SK-N-SH (cell line): ENCODE measurements around the gene EXOC6. TPM values are rescaled to one million over a fixed set of nuclear protein-coding genes. Genes with fewer than 3 reads are reported as not detected.

Experiments
- CTCF ChIA-PET: fragments of 300-600, 350-600 bp; formaldehyde crosslinking; extraction: SDS; loops from one replicate; lab custom pipeline; 2021; lab: Yijun Ruan, JAX
- POLR2A ChIA-PET: fragments of 350-600 bp; sonication (Branson Sonifier 250); formaldehyde crosslinking; extraction: SDS; loops from one replicate; lab custom pipeline; 2020; ENCODE audit warnings: antibody characterized with exemption, inconsistent platforms; lab: Yijun Ruan, JAX
- DNase-seq: peaks from one replicate; pipeline ENCODE4 v3.0.0; 2012
- H2AFZ ChIP-seq: fragments of 200-600 bp; sonication (generic); 2 replicates; pipeline ENCODE4 v1.8.1; 2016; ENCODE audit warnings: antibody characterized with exemption, mild to moderate bottlenecking, low read depth
- H3F3A ChIP-seq: fragments of 200-600 bp; sonication (generic); replicated peaks from 2 replicates; pipeline ENCODE3; 2016; ENCODE audit warnings: antibody characterized with exemption, mild to moderate bottlenecking; ENCODE audit not compliant: insufficient read depth
- H3K27ac ChIP-seq, 2 experiments: fragments of 200-500 bp in 1 of 2; fragments of 200-600 bp in 1 of 2; sonication (Bioruptor generic) in 1 of 2; sonication (generic), shearing (Covaris generic) in 1 of 2; 2 replicates each; pipeline versions ENCODE4 v1.5.1 to v1.6.1; 2014 to 2016; ENCODE audit warnings: low read depth in 2 of 2, inconsistent platforms in 1 of 2, low read length in 1 of 2, mild to moderate bottlenecking in 1 of 2, mixed read lengths in 1 of 2
- H3K27me3 ChIP-seq: fragments of 200-600 bp; sonication (generic), shearing (Covaris generic); 2 replicates; pipeline ENCODE4 v1.6.1; 2016; ENCODE audit warnings: mixed run types; ENCODE audit not compliant: insufficient read depth
- H3K36me3 ChIP-seq, 2 experiments: fragments of 200-500 bp in 1 of 2; fragments of 200-600 bp in 1 of 2; sonication (Bioruptor generic) in 1 of 2; sonication (generic) in 1 of 2; replicated peaks in 1 of 2; 2 replicates each; pipeline versions ENCODE3 to v1.5.1; 2014 to 2016; ENCODE audit warnings: low read length in 1 of 2, mild to moderate bottlenecking in 1 of 2; ENCODE audit not compliant: insufficient read depth in 2 of 2, control insufficient read depth in 1 of 2
- H3K4me1 ChIP-seq, 2 experiments: fragments of 200-500 bp in 1 of 2; fragments of 200-600 bp in 1 of 2; sonication (Bioruptor generic) in 1 of 2; sonication (generic), shearing (Covaris generic) in 1 of 2; 2 replicates each; pipeline versions ENCODE4 v1.5.1 to v1.6.1; 2014 to 2016; ENCODE audit warnings: low read depth in 1 of 2, low read length in 1 of 2, mixed run types in 1 of 2; ENCODE audit not compliant: insufficient read depth in 2 of 2, control insufficient read depth in 1 of 2
- H3K4me2 ChIP-seq: fragments of 200-600 bp; sonication (generic), shearing (Covaris generic); 2 replicates; pipeline ENCODE4 v1.6.1; 2017; ENCODE audit warnings: mixed run types
- H3K4me3 ChIP-seq, 2 experiments: fragments of 200-500 bp in 1 of 2; fragments of 200-600 bp in 1 of 2; sonication (Bioruptor generic) in 1 of 2; sonication (generic), shearing (Covaris generic) in 1 of 2; 2 replicates each; pipeline versions ENCODE4 v1.5.1 to v1.8.1; 2014 to 2016; ENCODE audit warnings: low read depth in 2 of 2, inconsistent platforms in 1 of 2, low read length in 1 of 2, mild to moderate bottlenecking in 1 of 2, mixed read lengths in 1 of 2, moderate library complexity in 1 of 2
- H3K79me2 ChIP-seq: fragments of 200-600 bp; sonication (generic); 2 replicates; pipeline ENCODE4 v1.8.1; 2017; ENCODE audit warnings: mild to moderate bottlenecking; ENCODE audit not compliant: insufficient read depth
- H3K9ac ChIP-seq: fragments of 200-600 bp; sonication (generic); 2 replicates; pipeline ENCODE4 v1.6.1; 2017; ENCODE audit warnings: mixed run types
- H3K9me2 ChIP-seq: fragments of 200-600 bp; sonication (generic); 2 replicates; pipeline ENCODE4 v1.6.1; 2017; ENCODE audit warnings: mixed run types
- H3K9me3 ChIP-seq: fragments of 200-600 bp; sonication (generic); 2 replicates; pipeline ENCODE4 v1.6.1; 2017; ENCODE audit warnings: mixed run types, mild to moderate bottlenecking, moderate library complexity
- H4K20me1 ChIP-seq: fragments of 200-600 bp; sonication (generic); 2 replicates; pipeline ENCODE4 v1.6.1; 2017; ENCODE audit warnings: mild to moderate bottlenecking, mixed run types; ENCODE audit not compliant: insufficient read depth
- CHD2 ChIP-seq: fragments of 150-350 bp; IDR thresholded peaks from 2 replicates; pipeline ENCODE4 v1.6.1; 2018; ENCODE audit warnings: low read length; ENCODE audit not compliant: partially characterized antibody
- EZH2phosphoT487 ChIP-seq: fragments of 200-600 bp; sonication (generic); IDR thresholded peaks from 2 replicates; pipeline ENCODE4 v1.6.1; 2017; ENCODE audit warnings: low read depth, mixed run types, mild to moderate bottlenecking, antibody characterized with exemption, moderate library complexity, borderline replicate concordance
- FOSL2 ChIP-seq: IDR thresholded peaks from 2 replicates; pipeline ENCODE4 v1.4.0; 2012; ENCODE audit warnings: low read depth, mild to moderate bottlenecking, moderate library complexity, borderline replicate concordance
- JUND ChIP-seq: IDR thresholded peaks from 2 replicates; pipeline ENCODE4 v1.4.0; 2012
- MXI1 ChIP-seq: IDR thresholded peaks from 2 replicates; pipeline ENCODE4 v1.6.1; 2012; ENCODE audit warnings: mild to moderate bottlenecking, low read depth, low read length, improper control_type of control experiment
- RAD21 ChIP-seq: IDR thresholded peaks from 2 replicates; pipeline ENCODE4 v1.6.1; 2012; ENCODE audit warnings: mild to moderate bottlenecking, low read length
- RCOR1 ChIP-seq: fragments of 150-350 bp; IDR thresholded peaks from 2 replicates; pipeline ENCODE4 v1.6.1; 2017; ENCODE audit warnings: antibody characterized with exemption, low read length
- RFX5 ChIP-seq: IDR thresholded peaks from 2 replicates; pipeline ENCODE4 v1.6.1; 2012; ENCODE audit warnings: mild to moderate bottlenecking, improper control_type of control experiment, low read length
- RXRA ChIP-seq: IDR thresholded peaks from 2 replicates; pipeline ENCODE4 v1.4.0; 2012; ENCODE audit warnings: low read depth, mild to moderate bottlenecking, borderline replicate concordance
- SIN3A ChIP-seq: IDR thresholded peaks from 2 replicates; pipeline ENCODE4 v1.6.1; 2012; ENCODE audit warnings: low read depth, mild to moderate bottlenecking, low read length, moderate library complexity, borderline replicate concordance
- TAF1 ChIP-seq: IDR thresholded peaks from 2 replicates; pipeline ENCODE4 v1.6.1; 2012; ENCODE audit warnings: low read depth, mild to moderate bottlenecking, low read length, moderate library complexity, borderline replicate concordance
- TCF12 ChIP-seq: IDR thresholded peaks from 2 replicates; pipeline ENCODE4 v1.4.0; 2012
- YY1 ChIP-seq: IDR thresholded peaks from 2 replicates; pipeline ENCODE4 v1.4.0; 2012; ENCODE audit warnings: low read depth, mild to moderate bottlenecking
- WGBS: methylation state at CpG from one replicate; pipeline ENCODE4 v1.1.6; 2017; ENCODE audit warnings: low lambda C conversion rate; 5-methylcytosine and 5-hydroxymethylcytosine counted together
- polyA plus RNA-seq, 3 experiments: library from polyadenylated mRNA; depleted of rRNA; stranded (reverse); fragments of >200 nt; gene quantifications; 2 replicates each; pipeline ENCODE4 v1.2.3, GENCODE V29; 2012
- TF ChIP-seq, protein P1 (sequence below): IDR thresholded peaks from 2 replicates; pipeline ENCODE4 v1.4.0; 2012; ENCODE audit warnings: low read depth, borderline replicate concordance
- TF ChIP-seq, protein P2 (sequence below): IDR thresholded peaks from 2 replicates; pipeline ENCODE4 v1.4.0; 2012; ENCODE audit warnings: low read depth
- TF ChIP-seq, protein P3 (sequence below): IDR thresholded peaks from 2 replicates; pipeline ENCODE4 v1.4.0; 2012; ENCODE audit warnings: low read depth, borderline replicate concordance
- TF ChIP-seq, protein P4 (sequence below): fragments of 150-350 bp; IDR thresholded peaks from 2 replicates; pipeline ENCODE4 v1.6.1; 2016; ENCODE audit warnings: mild to moderate bottlenecking, low read depth, low read length
- TF ChIP-seq, protein P5 (sequence below): fragments of 200-600 bp; sonication (generic); IDR thresholded peaks from 2 replicates; pipeline ENCODE4 v1.6.1; 2017; ENCODE audit warnings: antibody characterized with exemption, mild to moderate bottlenecking, moderate library complexity

The EXOC6 gene
- polyA plus RNA-seq, 1 of the 3 experiments (the other 2 are of a cell fraction): 2.3 TPM

DNA sequence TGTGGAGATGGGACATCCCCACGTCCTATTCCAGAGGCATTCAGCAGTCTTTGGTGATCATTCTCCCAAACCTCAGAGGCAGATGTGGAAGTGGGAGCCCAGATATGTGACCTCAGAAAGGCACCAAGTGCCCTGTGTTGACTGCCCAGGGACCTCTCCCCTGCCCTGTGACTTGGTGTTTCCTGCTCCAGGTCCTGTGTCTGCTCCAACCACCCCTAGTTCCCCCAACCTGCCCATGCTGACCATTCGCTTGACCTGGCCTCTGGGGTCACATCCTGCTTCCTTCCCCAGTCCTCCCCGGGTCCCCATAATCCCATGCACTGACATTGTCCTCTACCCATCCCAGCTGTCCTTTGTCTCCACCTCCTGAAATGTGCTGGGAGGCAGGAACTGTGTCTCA lies 233.0 kb downstream of the EXOC6 start:
- H3F3A ChIP-seq: peaks cover 4% of the 10 kb centered on the region
- TF ChIP-seq, protein P1, sequence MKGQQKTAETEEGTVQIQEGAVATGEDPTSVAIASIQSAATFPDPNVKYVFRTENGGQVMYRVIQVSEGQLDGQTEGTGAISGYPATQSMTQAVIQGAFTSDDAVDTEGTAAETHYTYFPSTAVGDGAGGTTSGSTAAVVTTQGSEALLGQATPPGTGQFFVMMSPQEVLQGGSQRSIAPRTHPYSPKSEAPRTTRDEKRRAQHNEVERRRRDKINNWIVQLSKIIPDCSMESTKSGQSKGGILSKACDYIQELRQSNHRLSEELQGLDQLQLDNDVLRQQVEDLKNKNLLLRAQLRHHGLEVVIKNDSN: no peak
- TF ChIP-seq, protein P2, sequence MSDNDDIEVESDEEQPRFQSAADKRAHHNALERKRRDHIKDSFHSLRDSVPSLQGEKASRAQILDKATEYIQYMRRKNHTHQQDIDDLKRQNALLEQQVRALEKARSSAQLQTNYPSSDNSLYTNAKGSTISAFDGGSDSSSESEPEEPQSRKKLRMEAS: no peak
- no peak for TF ChIP-seq EZH2phosphoT487
- no peak for TF ChIP-seq CHD2
- no peak for TF ChIP-seq SIN3A
- TF ChIP-seq, protein P3, sequence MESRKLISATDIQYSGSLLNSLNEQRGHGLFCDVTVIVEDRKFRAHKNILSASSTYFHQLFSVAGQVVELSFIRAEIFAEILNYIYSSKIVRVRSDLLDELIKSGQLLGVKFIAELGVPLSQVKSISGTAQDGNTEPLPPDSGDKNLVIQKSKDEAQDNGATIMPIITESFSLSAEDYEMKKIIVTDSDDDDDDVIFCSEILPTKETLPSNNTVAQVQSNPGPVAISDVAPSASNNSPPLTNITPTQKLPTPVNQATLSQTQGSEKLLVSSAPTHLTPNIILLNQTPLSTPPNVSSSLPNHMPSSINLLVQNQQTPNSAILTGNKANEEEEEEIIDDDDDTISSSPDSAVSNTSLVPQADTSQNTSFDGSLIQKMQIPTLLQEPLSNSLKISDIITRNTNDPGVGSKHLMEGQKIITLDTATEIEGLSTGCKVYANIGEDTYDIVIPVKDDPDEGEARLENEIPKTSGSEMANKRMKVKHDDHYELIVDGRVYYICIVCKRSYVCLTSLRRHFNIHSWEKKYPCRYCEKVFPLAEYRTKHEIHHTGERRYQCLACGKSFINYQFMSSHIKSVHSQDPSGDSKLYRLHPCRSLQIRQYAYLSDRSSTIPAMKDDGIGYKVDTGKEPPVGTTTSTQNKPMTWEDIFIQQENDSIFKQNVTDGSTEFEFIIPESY: no peak
- TF ChIP-seq TAF1: no peak
- TF ChIP-seq MXI1: no peak
- TF ChIP-seq, protein P4, sequence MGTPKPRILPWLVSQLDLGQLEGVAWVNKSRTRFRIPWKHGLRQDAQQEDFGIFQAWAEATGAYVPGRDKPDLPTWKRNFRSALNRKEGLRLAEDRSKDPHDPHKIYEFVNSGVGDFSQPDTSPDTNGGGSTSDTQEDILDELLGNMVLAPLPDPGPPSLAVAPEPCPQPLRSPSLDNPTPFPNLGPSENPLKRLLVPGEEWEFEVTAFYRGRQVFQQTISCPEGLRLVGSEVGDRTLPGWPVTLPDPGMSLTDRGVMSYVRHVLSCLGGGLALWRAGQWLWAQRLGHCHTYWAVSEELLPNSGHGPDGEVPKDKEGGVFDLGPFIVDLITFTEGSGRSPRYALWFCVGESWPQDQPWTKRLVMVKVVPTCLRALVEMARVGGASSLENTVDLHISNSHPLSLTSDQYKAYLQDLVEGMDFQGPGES: no peak
- TF ChIP-seq JUND: no peak
- TF ChIP-seq RFX5: no peak
- TF ChIP-seq FOSL2: no peak
- TF ChIP-seq TCF12: no peak
- no peak for TF ChIP-seq RAD21
- TF ChIP-seq, protein P5, sequence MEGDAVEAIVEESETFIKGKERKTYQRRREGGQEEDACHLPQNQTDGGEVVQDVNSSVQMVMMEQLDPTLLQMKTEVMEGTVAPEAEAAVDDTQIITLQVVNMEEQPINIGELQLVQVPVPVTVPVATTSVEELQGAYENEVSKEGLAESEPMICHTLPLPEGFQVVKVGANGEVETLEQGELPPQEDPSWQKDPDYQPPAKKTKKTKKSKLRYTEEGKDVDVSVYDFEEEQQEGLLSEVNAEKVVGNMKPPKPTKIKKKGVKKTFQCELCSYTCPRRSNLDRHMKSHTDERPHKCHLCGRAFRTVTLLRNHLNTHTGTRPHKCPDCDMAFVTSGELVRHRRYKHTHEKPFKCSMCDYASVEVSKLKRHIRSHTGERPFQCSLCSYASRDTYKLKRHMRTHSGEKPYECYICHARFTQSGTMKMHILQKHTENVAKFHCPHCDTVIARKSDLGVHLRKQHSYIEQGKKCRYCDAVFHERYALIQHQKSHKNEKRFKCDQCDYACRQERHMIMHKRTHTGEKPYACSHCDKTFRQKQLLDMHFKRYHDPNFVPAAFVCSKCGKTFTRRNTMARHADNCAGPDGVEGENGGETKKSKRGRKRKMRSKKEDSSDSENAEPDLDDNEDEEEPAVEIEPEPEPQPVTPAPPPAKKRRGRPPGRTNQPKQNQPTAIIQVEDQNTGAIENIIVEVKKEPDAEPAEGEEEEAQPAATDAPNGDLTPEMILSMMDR: no peak
- no peak for TF ChIP-seq RXRA
- TF ChIP-seq RCOR1: no peak
- no peak for TF ChIP-seq YY1
- CTCF ChIA-PET: interaction anchor here (0.8 to 8.6 kb wide), 12 partner anchors 8 to 447 kb away, joined by 3 to 69 read pairs (median 5); partner anchors contain the start of genes CYP26A1 and CYP26C1
- H3K4me3 ChIP-seq: no peak overlapping the region
- no peaks in the 10 kb centered on the region for H3K9me2 ChIP-seq
- POLR2A ChIA-PET: no interaction called here
- H3K9ac ChIP-seq: no peak overlapping the region
- no peak overlapping the region for H3K27ac ChIP-seq
- H3K4me1 ChIP-seq: peaks cover 0 to 10% of the 10 kb centered on the region in 2 experiments; a peak in 1 of 4 replicates
- peaks cover under 1% of the 10 kb centered on the region; the same call in 1 of the 2 replicates for H3K27me3 ChIP-seq
- DNase-seq: no peak
- H3K79me2 ChIP-seq: no peaks in the 10 kb centered on the region
- no peak overlapping the region for H2AFZ ChIP-seq
- H3K4me2 ChIP-seq: no peak overlapping the region
- WGBS: 66% methylated on average over 3 of the region's 3 CpGs
- no peaks in the 10 kb centered on the region for H4K20me1 ChIP-seq
- no peaks in the 10 kb centered on the region for H3K9me3 ChIP-seq
- no peaks in the 10 kb centered on the region for H3K36me3 ChIP-seq
